Erythroblast (primary cell): ENCODE measurements around the gene NTM.

Experiments used
- GATA1 ChIP-seq: IDR thresholded peaks from 2 replicates; pipeline ENCODE4 v1.6.1; 2011; ENCODE audit warnings: low read depth, mild to moderate bottlenecking, control low read depth, low read length, moderate library complexity
- POLR2A ChIP-seq: IDR thresholded peaks from 2 replicates; pipeline ENCODE4 v1.6.1; 2011; ENCODE audit warnings: mild to moderate bottlenecking, low read length

GRCh38 chr11:132336781-132337535 lies 966.5 kb downstream of the NTM start:
- TF ChIP-seq POLR2A (no peak), GATA1 (no peak)
